ENCODE measurements around the gene MAST4. TPM values are rescaled to one million over a fixed set of nuclear protein-coding genes. Genes with fewer than 3 reads are reported as not detected.

Gene MAST4
- total RNA-seq, 1 donor from 2014 or later, result 112 TPM

- H3K36me3 Mint-ChIP-seq (ENCODE audit: low read depth, unreplicated experiment), result peaks cover 3% of the 10 kb centered on the region
- DNase-seq (ENCODE audit: low spot score), result no peak
- H3K27ac Mint-ChIP-seq (ENCODE audit: unreplicated experiment), result no peak overlapping the region
- peaks cover 44% of the 10 kb centered on the region for H3K4me1 Mint-ChIP-seq (ENCODE audit: unreplicated experiment)
- H3K4me3 Mint-ChIP-seq (ENCODE audit: unreplicated experiment), result no peak overlapping the region
- no peak for TF ChIP-seq CTCF (IDR thresholded peaks at IDR 0.05; ENCODE audit: unreplicated experiment)
- peaks cover 12% of the 10 kb centered on the region for H3K27me3 Mint-ChIP-seq (ENCODE audit: unreplicated experiment)
- no peaks in the 10 kb centered on the region for H3K9me3 Mint-ChIP-seq (ENCODE audit: unreplicated experiment)
Observed at GRCh38 chr5:66565878-66566277, 30.3 kb upstream of the MAST4 start.

- Mint-ChIP-seq H3K9me3 (ENCODE audit: unreplicated experiment) (no peaks in the 10 kb centered on the region), H3K27ac (ENCODE audit: unreplicated experiment) (no peak overlapping the region), H3K36me3 (ENCODE audit: low read depth, unreplicated experiment) (peaks cover 3% of the 10 kb centered on the region), H3K27me3 (ENCODE audit: unreplicated experiment) (peaks cover 12% of the 10 kb centered on the region), H3K4me1 (ENCODE audit: unreplicated experiment) (peaks cover 53% of the 10 kb centered on the region), H3K4me3 (ENCODE audit: unreplicated experiment) (no peak overlapping the region)
- DNase-seq (ENCODE audit: low spot score), result no peak
- no peak for TF ChIP-seq CTCF (IDR thresholded peaks at IDR 0.05; ENCODE audit: unreplicated experiment)
Observed at GRCh38 chr5:66567474-66567873, 28.7 kb upstream of the MAST4 start.

GRCh38 chr5:66570201-66570600, 26.0 kb upstream of the MAST4 start:
- Mint-ChIP-seq H3K4me1 (ENCODE audit: unreplicated experiment) (peaks cover 65% of the 10 kb centered on the region), H3K4me3 (ENCODE audit: unreplicated experiment) (no peak overlapping the region), H3K36me3 (ENCODE audit: low read depth, unreplicated experiment) (peaks cover 3% of the 10 kb centered on the region), H3K27me3 (ENCODE audit: unreplicated experiment) (peaks cover 12% of the 10 kb centered on the region), H3K27ac (ENCODE audit: unreplicated experiment) (peak overlapping the region; percentile 24), H3K9me3 (ENCODE audit: unreplicated experiment) (no peaks in the 10 kb centered on the region)
- TF ChIP-seq CTCF (IDR thresholded peaks at IDR 0.05; ENCODE audit: unreplicated experiment), result no peak
- no peak for DNase-seq (ENCODE audit: low spot score)

- Mint-ChIP-seq H3K27ac (ENCODE audit: unreplicated experiment) (no peak overlapping the region), H3K4me3 (ENCODE audit: unreplicated experiment) (no peak overlapping the region), H3K36me3 (ENCODE audit: low read depth, unreplicated experiment) (no peaks in the 10 kb centered on the region), H3K27me3 (ENCODE audit: unreplicated experiment) (peaks cover 2% of the 10 kb centered on the region), H3K9me3 (ENCODE audit: unreplicated experiment) (no peaks in the 10 kb centered on the region), H3K4me1 (ENCODE audit: unreplicated experiment) (peaks cover 40% of the 10 kb centered on the region)
- no peak for DNase-seq (ENCODE audit: low spot score)
- TF ChIP-seq CTCF (IDR thresholded peaks at IDR 0.05; ENCODE audit: unreplicated experiment), result no peak
Observed at GRCh38 chr5:66573733-66574132, 22.5 kb upstream of the MAST4 start.

GRCh38 chr5:66582499-66583165, 13.6 kb upstream of the MAST4 start:
- H3K27me3 Mint-ChIP-seq (ENCODE audit: unreplicated experiment), result no peaks in the 10 kb centered on the region
- TF ChIP-seq CTCF (IDR thresholded peaks at IDR 0.05; ENCODE audit: unreplicated experiment), result no peak
- DNase-seq (ENCODE audit: low spot score), result no peak

More at GRCh38 chr5:66582499-66583165, 13.6 kb upstream of the MAST4 start:
- Mint-ChIP-seq H3K4me3 (ENCODE audit: unreplicated experiment) (no peak overlapping the region), H3K27ac (ENCODE audit: unreplicated experiment) (peak overlapping the region; percentile 7), H3K4me1 (ENCODE audit: unreplicated experiment) (peaks cover 11% of the 10 kb centered on the region), H3K36me3 (ENCODE audit: low read depth, unreplicated experiment) (no peaks in the 10 kb centered on the region), H3K9me3 (ENCODE audit: unreplicated experiment) (no peaks in the 10 kb centered on the region)

Data from endothelial cell (in vitro differentiated cells).